ENCODE data around the gene CCDC85C. TPM values are rescaled to one million over a fixed set of nuclear protein-coding genes. Genes with fewer than 3 reads are reported as not detected.

CCDC85C gene
- total RNA-seq, 1 donor: 11.2 TPM

- TF ChIP-seq, protein P1, sequence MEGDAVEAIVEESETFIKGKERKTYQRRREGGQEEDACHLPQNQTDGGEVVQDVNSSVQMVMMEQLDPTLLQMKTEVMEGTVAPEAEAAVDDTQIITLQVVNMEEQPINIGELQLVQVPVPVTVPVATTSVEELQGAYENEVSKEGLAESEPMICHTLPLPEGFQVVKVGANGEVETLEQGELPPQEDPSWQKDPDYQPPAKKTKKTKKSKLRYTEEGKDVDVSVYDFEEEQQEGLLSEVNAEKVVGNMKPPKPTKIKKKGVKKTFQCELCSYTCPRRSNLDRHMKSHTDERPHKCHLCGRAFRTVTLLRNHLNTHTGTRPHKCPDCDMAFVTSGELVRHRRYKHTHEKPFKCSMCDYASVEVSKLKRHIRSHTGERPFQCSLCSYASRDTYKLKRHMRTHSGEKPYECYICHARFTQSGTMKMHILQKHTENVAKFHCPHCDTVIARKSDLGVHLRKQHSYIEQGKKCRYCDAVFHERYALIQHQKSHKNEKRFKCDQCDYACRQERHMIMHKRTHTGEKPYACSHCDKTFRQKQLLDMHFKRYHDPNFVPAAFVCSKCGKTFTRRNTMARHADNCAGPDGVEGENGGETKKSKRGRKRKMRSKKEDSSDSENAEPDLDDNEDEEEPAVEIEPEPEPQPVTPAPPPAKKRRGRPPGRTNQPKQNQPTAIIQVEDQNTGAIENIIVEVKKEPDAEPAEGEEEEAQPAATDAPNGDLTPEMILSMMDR (IDR thresholded peaks at IDR 0.05; ENCODE audit: insufficient read depth, low read depth, low read length): no peak
- DNase-seq (ENCODE audit: low read depth): peak; percentile 100
- H3K4me3 ChIP-seq (ENCODE audit: low read depth, low read length): peak within 1 kb of the TSS; percentile 99
Measured at GRCh38 chr14:99480917-99481744, 122.9 kb downstream of the CCDC85C start, which contains the start of gene CCNK. CCNK (plus strand) TSS chr14:99481409; CDS start chr14:99492678, 11,269 bp downstream.

DNA sequence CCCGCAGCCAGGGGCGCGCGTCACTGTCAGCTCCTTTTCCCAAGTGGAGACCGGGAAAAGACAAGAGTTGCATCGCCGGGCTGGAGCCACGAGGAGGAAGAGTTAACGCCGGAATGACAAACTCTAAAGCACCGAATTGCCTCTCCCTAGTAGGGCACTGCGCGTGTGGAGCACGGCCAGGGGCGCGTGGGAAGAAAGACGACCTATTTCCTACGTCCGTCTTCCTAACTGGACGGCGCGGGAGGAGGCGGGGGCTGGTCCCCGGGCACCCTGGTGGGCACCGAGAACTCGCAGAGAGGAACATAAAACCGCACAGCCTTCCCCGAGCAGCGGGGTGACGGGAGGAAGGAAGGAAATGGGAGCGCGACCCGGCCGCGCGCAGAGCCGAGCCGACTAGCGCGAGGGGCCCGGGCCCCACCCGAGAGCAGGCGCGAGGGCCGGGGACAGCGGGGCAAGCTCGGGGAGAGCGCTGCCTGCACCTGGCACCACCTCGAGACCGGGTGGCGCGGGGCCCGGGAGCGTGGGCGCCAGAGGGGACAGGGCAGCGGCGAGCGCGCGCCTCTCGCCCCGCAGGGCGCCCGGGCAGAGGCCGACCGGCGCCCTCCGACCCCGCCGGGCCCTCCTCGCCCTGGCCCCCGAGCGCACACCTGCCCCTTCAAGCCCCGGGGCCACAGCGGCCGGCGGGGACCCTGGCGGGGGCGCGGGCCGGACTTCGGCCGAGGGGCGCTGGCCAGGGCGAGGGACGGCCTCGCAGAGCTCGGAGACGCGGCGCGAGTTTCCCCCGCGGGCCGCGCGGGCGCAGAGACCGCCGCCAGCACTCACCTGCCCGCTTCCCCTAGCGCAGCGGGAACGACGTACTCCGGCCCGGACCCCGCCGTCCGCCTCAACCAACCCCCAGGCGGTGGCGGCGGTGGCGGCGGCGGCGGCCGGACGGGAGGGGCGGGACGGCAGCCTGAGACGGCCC, 123.8 kb downstream of the CCDC85C start, which contains the start of gene SETD3:
SETD3 (minus strand) TSS at position 954 of the 964 bp plus-strand sequence. CDS start 15,054 bp downstream, outside the sequence.
- TF ChIP-seq, protein P1 (IDR thresholded peaks at IDR 0.05; ENCODE audit: insufficient read depth, low read depth, low read length): no peak
- peak; percentile 76 for DNase-seq (ENCODE audit: low read depth)

DNA sequence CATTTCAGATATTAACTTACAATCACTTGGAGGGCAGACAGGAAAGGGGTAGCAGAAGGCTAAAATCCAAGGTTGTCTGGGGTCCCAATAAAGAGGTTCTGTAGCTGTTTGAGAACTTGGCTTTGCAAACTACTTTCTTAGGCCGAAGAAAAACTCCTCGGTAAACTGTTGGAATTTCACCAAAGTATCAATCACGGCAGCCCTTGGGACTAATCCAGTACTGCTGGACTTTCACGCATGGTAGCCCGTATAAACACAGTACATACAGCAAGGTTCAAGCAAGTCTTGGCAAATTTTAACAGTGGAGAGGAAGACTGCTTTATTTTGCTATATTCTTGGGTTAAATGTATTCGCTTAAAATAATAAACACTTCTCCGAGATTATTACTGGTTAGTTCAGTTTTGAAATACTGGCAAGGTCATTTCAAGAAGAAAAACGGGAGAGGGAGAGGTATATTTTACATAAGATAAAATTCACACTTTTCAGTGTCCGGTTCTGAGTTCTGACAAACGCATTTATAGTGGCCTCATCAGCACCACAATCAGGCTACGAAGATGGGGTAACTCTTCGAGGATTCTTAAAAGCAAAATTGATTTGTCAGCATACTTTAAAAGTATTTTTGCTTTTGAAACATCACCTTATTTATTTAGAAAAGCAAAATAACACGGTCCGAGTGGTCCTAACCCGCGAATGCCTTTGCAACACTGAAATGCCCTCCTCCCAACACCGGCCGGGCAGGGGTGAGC, 124.7 kb downstream of the CCDC85C start:
- DNase-seq (ENCODE audit: low read depth): peak; percentile 10
- TF ChIP-seq, protein P1 (IDR thresholded peaks at IDR 0.05; ENCODE audit: insufficient read depth, low read depth, low read length): peak; percentile 27

More for the DNA sequence above, 123.8 kb downstream of the CCDC85C start, which contains the start of gene SETD3:
- H3K4me3 ChIP-seq (ENCODE audit: low read depth, low read length): peak within 1 kb of the TSS; percentile 99

GRCh38 chr14:99478128-99478527, 125.9 kb downstream of the CCDC85C start:
- DNase-seq (ENCODE audit: low read depth): no peak
- TF ChIP-seq, protein P1 (IDR thresholded peaks at IDR 0.05; ENCODE audit: insufficient read depth, low read depth, low read length): no peak

More for the DNA sequence above, 124.7 kb downstream of the CCDC85C start:
- peak overlapping the region; percentile 78 for H3K4me3 ChIP-seq (ENCODE audit: low read depth, low read length)

GRCh38 chr14:99476864-99477263, 127.1 kb downstream of the CCDC85C start:
- TF ChIP-seq, protein P1 (IDR thresholded peaks at IDR 0.05; ENCODE audit: insufficient read depth, low read depth, low read length): no peak
- H3K4me3 ChIP-seq (ENCODE audit: low read depth, low read length): no peak overlapping the region
- DNase-seq (ENCODE audit: low read depth): peak; percentile 74

More at GRCh38 chr14:99478128-99478527, 125.9 kb downstream of the CCDC85C start:
- H3K4me3 ChIP-seq (ENCODE audit: low read depth, low read length): peak overlapping the region; percentile 7

DNA sequence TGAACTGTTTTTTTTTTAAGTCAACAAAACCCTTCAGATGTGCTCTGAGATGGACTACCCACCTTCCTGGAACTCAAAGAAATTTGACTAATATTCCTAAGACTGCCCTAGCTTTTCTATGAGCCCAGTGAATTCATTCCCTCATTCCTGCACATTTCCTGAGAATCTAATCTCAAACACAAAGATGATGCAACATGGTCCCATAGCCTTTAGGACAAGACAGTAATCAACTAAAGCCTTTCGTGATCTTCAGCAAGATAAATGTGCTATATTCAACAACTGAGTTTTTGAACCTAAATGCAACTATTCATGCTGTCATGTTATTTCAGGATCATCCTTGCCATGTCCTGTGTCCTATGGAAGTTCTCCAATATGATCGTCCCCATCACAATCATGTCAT, 128.3 kb downstream of the CCDC85C start:
- H3K4me3 ChIP-seq (ENCODE audit: low read depth, low read length): peak overlapping the region; percentile 15
- TF ChIP-seq, protein P1 (IDR thresholded peaks at IDR 0.05; ENCODE audit: insufficient read depth, low read depth, low read length): no peak
- DNase-seq (ENCODE audit: low read depth): peak; percentile 57
